GM18505 (cell line): ENCODE data around the gene GPX4.
A peak's percentile ranks its signal among the peaks of the same experiment; 100 is the strongest.

Source experiments
- ATAC-seq: cut with Tn5 transposase; IDR thresholded peaks from one replicate; pipeline ENCODE4 v1.9.1; 2021; ENCODE audit not compliant: unreplicated experiment
- POLR2A ChIP-seq: IDR thresholded peaks from 4 replicates; pipeline ENCODE4 v1.6.1; 2011; ENCODE audit warnings: borderline replicate concordance; ENCODE audit not compliant: insufficient read depth, insufficient read length; ENCODE audit errors: extremely low read depth

Gene GPX4

GRCh38 chr19:1105873-1106840, 2.4 kb downstream of the GPX4 start:
- peak; percentile 21 for TF ChIP-seq POLR2A
- ATAC-seq, result no peak

- ATAC-seq, result no peak
- no peak for TF ChIP-seq POLR2A
Observed at GRCh38 chr19:1106841-1107660, 3.3 kb downstream of the GPX4 start.

GRCh38 chr19:1107661-1108261, 4.0 kb downstream of the GPX4 start:
- ATAC-seq, result no peak
- peak; percentile 7 for TF ChIP-seq POLR2A

- TF ChIP-seq POLR2A, result no peak
- no peak for ATAC-seq
Observed at GRCh38 chr19:1108291-1109031, 4.7 kb downstream of the GPX4 start.

GRCh38 chr19:1109032-1109551, 5.3 kb downstream of the GPX4 start:
- no peak for TF ChIP-seq POLR2A

GRCh38 chr19:1109697-1110671, 6.2 kb downstream of the GPX4 start:
- no peak for TF ChIP-seq POLR2A
- no peak for ATAC-seq

More at GRCh38 chr19:1109032-1109551, 5.3 kb downstream of the GPX4 start:
- no peak for ATAC-seq

GRCh38 chr19:1110809-1111640, 7.2 kb downstream of the GPX4 start:
- no peak for ATAC-seq
- TF ChIP-seq POLR2A, result no peak

GRCh38 chr19:1111641-1112267, 8.0 kb downstream of the GPX4 start:
- no peak for ATAC-seq

GRCh38 chr19:1112268-1113029, 8.7 kb downstream of the GPX4 start:
- no peak for ATAC-seq
- TF ChIP-seq POLR2A, result no peak

More at GRCh38 chr19:1111641-1112267, 8.0 kb downstream of the GPX4 start:
- no peak for TF ChIP-seq POLR2A
